Measurements from ENCODE around the gene FLRT1.

The FLRT1 gene

DNA sequence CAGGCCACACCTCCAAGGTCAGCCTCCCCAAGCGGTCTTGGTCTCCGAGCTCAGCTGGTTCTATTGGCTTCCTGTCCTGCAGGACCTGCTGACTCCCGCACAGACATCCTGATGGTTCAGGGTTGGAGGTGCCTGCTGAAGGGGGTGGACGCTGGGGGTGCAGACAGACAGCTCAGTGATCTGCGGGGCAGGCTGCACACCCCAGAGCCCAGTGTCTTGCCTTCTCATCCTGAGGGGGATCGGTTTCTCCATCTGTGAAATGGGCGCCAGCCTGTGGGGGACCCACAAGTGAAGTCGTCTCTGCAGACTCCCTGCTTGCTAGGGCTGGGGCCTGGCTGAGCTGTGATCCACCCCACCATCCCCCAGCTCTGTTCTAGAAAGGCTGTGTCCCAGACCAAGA is 13.8 kb downstream of the FLRT1 start:
- DNase-seq, result no peak

DNA sequence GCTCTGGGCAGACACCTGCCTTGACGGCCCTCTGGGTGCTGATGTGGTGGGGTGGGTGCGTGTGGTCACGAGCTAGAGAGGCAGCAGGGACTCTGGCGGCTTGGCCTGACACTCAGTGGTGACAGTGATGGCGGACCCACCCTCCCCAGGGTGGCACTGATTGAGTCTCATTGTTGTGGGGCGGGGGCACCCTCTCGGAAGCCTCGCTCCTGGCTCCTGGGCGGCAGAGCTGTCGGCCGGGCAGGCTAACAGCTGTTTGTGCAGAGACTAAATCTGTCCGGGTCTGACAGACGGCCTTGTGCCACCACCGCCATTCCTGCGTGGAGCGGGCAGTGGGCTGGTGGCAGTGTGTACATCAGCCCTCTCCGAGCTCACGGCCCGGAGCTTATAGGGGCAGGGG is 15.6 kb downstream of the FLRT1 start:
- no peak for DNase-seq

DNA sequence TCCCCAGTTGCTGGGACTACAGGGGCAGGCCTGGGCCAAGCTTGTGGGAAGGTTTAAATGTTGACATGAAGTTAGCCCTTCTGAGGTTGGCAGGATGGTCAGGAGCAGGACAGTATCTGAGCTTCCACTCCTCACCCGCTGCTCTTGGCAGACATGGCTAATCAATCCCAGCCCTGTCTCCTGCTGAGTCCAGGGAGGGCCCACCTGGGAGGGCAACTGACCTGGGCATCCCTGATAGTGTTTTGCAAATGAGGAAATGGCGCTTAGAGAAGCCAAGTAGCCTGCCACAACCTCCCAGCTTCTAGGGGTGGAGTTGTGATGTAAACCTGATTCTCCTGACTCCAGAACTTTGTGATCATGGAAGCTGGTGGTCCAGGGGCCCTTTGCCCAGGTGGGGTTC is 16.7 kb downstream of the FLRT1 start:
- DNase-seq, result no peak

DNA sequence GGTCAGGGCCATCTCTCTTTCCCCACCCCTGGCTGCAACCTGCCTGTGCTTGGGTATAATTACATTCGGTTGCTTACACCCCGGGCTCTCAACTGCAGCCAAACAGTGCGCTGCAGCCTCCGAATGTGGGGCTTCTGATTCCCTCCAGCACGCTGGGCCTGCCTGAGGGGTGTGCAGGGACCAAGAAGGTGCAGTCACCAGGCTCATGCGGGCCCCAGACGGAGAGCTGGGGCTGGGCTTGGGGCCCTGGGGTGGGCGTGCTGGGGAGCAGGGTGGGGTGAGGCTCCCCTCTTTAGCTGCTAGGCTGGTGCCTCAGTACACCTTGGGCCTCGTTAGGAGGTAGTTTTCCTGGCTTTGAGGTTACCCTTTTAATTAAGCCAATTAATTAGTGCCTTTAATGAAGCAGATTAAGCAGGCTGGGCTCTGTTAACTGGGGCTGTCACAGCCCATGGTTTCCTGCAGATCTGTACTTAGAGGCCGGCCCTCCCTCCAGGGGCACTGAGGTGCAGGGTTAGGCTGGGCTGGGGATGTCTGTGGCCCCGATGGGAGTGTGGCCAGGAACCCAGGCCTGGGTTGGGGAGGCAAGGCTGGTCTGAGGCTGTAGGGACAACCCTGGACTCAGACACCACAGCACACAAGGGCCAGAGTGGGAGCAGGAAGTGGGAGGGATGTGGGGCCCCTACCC is 17.3 kb downstream of the FLRT1 start:
- DNase-seq, result no peak

DNA sequence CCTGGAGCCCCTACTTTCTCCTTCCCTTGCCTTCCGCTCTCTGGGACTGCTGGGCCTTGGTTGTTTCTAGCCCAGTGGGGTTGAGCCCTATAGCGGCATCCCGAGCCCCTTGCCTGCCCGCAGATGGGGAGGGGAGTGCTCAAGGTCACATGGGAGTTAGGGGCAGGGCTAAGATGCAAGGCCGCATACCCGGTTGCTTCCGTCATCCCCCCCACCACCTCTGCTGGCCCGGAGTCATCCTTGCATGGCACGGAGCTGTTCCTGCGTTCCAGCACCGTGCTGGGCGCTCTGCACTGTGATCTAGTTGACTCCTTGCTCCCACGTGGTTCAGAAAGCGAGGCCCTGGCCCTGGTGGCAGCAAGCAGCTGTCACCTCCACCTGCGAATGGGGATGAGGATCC is 18.0 kb downstream of the FLRT1 start:
- DNase-seq, result no peak

DNA sequence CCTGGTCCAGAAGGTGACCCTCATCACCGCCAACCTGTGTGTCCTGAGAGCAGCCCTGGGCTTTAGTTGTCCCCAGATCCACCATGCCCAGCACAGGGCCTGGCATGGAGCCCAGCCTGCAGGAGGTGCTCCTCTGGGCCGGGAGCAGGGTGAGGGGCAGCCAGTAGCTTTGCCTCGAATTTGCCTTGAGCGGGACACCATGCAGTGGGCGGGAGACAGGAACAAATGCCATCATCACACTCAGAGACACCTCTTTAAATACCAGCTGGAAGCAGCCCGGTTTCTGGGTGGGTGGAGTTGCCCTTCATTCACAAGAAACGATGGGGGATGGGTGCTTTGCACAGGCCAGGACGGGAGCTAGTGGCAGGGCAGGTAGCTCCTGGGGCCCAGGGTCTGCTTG is 19.3 kb downstream of the FLRT1 start:
- no peak for DNase-seq

DNA sequence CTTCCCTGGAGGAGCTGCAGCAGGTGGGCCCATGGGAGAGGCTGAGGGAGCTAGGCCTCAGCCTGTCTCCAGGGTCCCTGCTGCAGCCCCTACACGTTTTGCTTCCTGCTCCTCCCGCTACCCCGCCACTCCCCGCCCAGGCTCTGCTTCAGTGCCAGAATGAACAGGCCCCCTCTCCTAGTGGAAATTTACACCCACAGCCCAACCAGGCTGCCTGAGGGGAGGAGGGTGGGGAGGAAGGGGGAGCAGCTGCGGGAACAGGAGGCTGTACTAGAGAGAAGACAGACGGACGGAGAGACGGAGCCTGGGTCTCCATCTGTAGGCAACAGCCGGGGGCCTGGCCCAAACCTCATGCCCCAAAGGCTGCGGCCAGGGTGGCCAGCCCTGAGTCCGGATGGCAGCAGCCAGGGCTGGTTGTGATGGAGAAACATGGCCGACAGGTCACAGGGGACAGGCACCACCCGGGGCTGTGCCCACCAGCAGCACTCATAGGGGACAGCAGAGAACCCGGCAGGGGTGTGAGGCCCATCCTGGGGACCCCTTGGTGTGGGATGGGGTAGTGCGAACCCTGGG is 20.6 kb downstream of the FLRT1 start:
- no peak for DNase-seq

DNA sequence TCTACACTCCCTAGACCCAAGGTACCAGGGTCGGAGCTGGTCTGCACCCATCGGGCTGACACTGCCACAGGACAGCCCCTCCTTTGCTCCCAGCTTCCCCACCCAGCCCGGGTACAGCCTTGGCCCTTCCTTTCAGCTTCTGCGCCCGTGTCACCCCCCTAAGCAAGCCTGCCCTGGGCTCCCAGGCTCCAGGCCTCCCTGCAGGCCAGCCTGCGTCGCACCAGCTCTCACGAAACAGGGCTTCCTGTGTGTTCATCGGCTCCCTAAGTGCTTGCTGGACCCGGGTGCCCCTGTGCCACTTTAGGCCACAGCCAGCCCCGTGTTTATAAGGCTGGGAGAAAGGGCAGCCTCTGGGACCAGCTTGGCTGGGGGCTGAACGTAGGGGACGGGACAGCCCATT is 21.1 kb downstream of the FLRT1 start:
- DNase-seq, result no peak

DNA sequence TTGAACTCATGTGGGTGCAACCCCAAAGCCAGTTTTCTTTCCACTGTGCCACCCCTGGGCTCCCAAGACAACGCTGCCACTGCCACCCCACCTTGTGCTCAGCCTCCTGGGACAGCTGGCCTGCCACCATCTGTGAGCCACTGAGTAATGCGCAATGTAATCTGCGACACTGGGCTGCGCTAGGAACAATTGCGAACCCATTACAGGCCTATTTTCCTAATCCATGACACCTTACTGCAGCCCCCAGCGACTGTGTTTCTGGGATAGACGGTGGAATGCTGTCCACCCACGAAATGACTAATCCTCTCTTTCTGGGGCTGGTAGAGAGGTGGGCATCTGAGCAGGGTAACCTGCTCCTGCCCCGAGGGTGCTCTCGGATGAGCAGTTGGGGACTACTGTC is 22.2 kb downstream of the FLRT1 start:
- no peak for DNase-seq

DNA sequence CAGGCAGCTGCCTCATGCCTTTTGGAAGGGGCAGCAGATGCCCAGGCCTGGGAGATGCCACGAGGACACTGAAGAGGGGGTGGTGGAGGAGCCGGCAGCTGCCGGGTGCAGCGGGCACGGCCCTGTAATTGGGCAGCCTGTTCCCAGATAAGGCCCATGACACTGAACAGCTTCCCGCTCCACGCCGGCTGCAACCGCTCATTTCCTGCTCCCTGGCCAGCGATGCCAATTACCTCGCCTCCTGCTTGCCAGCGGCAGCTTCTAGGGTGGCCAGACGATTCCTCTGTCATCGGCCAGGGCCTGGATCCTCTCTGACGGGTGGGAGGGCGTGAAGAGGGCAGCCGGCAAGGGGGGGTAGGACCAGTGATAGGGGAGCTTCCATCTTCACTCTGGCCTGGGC is 22.8 kb downstream of the FLRT1 start:
- no peak for DNase-seq

DNA sequence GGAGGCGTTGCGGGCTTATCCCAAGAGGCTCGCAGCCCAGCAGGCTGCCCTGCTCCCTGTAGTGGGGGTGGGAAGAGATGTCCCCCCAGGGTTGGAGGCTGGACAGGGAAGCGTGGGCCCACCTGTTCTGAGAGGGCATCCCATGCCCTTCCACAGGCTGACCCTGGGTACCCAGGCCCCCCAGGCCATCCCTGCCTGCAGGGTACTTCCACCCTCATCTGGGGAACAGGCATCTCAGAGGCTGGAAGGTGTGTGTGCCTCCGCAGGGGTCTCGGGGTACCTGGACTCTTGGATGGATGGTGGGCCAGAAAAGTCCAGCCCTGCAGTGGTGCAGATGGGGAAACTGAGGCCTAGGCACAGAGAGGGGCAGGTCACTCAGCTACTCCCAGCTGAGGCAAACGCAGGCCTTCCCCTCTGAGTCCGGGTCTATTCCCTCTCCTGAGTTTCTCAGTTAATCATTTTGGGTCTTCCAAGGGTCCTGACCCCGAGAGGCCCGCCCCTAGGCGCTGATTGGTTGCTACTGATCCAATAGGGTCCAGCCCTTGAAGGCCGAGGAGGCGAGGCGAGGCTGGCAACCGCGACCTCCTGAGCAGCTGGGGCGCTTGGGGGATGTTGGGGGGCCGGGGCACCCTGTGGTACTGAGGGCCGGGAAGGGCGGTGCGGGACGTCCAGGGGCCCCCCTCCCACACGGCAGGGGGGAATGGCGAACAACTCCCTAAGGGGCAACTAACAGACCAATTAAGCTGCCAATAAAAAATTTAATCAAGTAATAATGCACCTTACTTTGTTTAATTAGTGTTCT is 23.8 kb downstream of the FLRT1 start:
- no peak for DNase-seq

DNA sequence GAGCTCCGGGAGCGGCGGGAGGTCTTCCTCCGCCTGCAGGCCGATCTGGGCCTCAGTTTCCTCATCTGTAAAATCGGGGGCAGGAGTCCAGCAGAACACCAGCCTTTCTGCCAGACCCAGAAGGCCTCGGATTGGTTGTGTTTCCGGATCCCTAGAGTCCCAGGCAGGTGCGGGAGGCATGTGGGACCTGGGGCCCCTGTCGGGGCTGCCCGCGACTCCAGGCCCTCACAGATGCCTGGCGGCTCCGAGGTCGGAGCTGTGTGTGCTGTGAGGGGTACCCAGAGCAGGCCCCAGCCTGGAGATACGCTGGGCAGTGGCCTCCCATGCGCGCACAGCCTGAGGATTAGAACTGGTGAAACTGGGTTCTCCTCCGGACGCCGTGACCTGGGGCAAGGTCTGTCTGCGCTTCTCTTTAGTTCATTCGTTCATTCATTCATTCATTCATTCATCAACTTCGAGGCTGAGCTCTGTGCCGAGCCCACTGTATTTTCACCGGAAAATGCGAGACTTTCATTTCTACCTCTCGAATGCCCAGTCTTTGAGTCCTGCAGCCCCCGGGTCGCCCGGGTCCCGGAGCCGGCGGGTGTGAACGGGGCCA is 24.6 kb downstream of the FLRT1 start:
- DNase-seq, result no peak

DNA sequence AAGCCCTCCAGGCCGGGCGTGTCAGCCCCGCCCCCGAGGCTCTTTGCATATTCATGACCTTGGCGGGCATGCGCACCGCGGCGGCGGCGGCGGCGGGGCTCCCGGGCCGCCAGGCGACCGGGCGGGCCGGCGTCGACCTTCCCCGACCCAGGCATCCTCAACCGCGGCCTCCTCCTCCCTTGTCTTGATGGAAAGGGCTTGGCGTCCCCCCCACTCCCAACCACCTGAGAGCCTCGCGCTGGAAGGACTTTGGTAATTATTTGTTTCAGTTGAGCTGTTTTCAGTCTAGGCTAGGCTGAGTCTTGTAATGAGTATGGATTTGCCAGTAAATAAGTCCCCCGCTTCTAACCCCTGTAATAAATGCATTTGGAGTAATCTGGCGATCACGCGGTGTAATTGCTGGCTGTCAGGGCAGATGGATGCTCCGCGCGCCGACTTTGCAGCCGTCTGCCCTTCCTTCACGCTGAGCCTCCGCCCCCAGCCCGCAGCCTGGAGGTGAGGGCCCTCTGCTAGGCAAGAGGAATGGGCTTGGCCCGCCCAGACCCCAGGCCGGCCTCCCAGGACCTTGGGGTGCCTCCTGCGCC is 25.2 kb downstream of the FLRT1 start:
- DNase-seq, result no peak

DNA sequence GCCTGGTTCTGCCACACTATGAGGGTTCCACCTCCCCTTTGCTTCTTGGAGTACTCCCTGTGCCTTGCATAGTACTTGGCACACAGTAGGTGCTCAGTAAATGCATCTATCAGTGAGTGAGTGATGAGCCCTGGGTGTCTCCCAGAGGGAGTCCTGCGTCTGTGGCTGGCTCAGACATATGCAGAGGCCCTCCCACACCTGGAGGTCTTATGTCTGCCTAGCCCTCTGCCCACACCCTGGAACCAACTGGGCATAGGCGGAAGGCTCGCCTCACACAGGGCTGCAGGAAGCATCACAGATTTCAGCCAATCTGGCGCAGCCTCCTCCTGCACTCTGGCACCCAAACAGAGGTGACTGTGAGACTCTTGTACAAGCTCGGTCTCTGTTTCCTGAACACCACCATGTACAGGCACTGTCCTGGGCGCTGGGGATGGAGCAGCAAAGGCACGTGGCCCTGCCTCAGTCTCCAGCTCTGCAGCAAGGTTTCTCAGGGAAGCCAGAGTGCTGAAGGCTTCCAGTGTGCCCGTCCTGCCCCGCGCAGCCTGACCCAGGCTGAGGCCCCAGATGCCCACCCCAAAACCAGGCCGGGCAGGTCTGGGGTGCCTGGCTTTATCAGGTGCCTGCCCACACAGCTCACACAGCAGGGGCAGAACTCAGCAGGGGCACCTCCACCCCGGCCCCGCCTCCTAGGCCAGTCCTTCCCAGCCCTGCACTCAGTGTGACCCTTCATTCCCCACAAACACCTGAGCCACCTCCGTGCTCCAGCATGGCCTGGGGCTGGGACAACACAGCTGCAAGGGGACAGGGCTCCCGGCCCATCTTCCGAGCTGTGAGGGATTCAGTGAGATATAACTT is 26.7 kb downstream of the FLRT1 start:
- no peak for DNase-seq

DNA sequence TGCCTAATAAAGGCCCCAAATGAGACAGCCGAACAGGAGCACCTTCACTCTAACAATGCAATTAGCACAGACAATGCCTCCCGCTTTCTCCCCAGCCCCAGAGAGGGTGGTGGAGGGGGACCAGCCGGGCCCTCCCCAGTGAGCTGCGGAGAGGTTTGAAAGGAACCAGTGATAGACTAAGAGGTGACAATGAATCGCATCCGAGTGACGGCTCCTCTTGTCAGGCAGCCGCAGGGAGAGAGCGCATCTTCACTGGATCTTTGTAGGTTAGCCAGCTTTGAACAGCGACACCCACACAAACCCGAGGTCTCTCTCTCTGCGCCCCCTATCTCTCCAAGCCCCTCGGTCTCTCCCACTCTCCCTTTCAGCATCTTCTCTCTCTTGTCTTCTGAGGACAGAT is 28.0 kb downstream of the FLRT1 start:
- DNase-seq, result no peak

DNA sequence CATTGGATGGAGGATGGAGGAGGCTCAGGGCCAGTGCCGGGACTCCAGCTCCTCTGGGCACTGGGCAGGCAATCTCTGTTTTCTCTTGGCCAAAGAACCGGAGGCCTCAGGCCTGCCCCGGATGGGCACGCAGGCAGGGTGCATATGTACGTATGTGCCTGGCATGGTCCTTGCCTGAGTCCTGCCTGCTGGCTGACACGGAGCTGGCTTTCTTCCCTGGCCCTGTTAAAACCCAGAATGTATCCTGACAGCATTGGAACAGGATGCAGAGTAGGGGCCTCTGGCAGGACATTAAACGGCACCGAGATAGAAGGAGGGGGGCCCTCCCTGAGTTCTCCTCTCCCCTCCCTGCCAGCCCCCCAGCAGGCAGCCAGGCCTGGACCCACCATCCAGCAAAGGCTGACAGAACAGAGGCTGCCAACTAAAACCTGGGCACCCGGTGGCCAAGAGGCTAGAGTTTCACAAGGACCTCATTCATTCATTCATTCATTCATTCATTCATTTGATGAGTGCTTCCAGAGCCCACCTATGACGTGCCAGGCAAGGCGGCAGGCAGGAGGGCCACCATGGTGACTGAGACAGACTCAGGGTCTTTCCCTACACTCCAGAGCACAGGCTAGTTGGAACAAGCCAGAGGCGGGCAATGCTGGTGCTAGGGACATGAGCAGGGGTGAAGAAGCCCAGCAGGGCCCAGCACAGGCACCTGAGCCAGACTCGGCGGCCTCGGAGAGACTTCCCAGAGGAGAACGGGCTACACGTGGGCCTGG is 28.8 kb downstream of the FLRT1 start:
- no peak for DNase-seq

DNA sequence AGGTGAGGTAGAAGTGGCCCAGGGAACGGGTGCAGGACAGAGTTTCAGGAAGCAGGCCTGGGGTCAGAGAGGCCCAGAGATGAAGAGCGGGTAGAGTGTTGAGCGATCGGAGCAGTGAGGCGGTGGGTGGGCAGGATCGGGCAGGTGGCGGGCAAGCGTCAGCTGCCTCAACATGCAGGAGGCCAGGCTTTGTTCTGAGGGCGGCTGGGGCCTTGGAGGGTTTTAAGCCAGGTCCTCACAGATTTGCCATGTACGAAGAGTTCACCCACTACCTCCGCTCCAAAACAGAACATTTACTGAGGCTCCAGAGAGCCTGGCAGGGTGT is 29.4 kb downstream of the FLRT1 start:
- DNase-seq, result no peak

DNA sequence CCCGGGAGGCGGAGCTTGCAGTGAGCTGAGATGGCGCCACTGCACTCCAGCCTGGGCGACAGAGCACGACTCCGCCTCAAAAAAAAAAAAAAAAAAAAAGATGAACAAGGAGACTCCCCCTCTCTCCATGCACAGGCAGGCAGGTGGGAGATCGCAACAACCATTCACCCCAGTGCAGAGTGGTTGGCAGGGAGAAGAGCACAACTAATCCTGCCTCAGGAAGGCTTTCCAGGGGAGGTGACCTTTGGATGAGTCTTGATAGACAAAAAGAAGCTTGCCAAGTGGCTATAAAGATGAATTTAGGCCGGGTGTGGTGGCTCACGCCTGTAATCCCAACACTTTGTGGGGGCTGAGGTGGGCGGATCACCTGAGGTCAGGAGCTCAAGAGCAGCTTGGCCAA is 30.0 kb downstream of the FLRT1 start:
- DNase-seq, result no peak

DNA sequence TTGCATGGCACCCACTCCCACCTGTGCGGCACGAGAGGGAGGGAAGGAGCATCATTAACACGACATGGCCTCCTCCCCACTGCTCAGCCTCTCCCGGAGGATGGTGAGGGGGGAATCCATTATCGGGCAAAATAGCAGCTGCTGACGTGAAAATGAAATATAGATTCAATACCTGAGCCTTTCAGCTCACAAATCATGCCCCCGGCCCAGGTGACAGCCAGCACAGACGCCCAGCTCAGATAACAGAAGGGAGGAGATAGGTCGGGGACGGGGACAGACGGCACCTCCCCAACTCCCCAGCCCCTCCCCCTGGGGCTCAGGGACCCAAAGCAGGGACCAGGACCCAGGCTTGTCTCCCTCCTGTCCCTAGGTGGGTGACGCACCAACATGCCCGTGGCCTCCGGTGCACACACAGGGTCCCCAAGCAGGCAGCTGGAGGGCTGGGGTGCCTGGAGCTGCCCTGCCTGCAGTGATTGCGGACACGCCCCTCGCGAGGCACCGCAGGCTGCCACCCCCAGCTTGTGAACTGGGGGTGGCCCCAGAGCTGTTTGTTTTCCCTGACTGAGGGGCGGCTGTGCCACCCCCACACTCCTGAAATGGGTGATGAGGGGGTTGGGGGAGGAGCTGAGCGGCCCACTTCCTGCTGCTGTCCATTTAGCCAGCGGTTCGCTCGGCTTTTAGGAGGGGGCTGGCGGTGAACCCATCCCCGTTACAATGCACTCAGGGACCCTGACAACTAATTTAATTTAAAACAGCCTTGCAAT is 31.7 kb downstream of the FLRT1 start:
- DNase-seq, result no peak

DNA sequence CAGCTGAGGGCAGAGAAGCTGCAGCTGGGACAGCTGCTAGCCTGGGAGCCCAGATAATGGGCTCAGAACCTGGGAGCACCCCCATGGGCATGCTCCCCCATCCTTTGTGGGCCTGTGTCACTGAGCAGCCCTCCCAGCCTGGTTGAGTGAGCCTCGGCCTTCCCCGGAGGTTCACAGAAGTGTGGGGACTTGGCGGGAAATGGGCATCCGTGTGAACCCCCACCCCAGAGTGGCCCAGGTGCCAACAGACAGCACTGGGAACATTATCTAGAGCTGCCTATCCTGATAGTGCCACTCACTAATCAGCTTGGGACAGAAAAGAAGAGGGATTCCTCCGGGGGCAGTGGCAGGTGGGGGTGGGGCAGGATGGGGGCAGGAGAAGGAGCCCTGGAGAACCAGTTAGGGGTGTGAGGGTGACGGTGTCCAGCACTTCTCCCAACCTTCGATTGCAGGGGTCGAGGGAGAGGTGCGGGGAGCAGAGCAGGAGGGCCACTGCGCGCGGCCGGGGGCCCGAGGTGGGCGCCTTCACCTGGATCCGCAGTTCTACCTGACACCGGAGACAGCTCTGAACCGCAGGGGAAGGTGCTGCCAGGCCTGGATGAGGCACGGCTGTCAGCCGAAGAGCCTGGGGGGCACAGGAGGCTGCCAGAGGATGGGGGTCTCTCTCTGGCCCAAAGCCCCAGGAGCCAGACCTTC is 33.1 kb downstream of the FLRT1 start:
- no peak for DNase-seq
